T follicular helper cell (primary cell): ENCODE data around the gene PACSIN2.

Experiments used
- DNase-seq: peaks from one replicate; pipeline ENCODE4 v3.0.0-alpha.2; 2020; ENCODE audit warnings: low read depth

The PACSIN2 gene

DNA sequence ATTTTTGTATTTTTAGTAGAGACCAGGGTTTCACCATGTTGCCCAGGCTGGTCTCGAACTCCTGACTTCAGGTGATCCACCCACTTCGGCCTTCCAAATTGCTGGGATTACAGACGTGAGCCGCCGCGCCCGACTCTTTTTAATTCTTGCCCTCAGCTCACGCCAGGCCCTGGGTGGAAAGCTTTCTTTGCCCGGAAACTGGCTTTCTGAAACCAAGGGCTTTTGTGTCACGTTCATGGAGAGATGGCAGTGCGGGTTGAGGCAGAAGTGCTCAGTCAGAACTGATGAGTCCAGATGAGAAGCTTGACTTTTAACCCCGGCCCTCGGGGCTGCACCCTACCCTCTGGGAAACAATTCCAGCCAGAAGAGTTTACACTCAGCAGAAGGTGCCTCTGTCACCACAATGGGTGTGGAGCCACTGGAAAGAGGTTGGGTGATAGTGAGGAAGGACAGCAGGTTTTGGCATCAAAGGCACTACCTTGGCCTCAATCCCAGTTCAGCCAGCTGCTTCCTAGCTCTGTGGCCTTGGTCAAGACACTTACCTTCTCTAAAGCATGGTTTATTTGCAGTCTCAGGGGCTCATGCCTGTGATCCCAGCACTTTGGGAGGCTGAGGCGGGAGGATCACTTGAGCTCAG lies 157.0 kb downstream of the PACSIN2 start:
- no peak for DNase-seq

DNA sequence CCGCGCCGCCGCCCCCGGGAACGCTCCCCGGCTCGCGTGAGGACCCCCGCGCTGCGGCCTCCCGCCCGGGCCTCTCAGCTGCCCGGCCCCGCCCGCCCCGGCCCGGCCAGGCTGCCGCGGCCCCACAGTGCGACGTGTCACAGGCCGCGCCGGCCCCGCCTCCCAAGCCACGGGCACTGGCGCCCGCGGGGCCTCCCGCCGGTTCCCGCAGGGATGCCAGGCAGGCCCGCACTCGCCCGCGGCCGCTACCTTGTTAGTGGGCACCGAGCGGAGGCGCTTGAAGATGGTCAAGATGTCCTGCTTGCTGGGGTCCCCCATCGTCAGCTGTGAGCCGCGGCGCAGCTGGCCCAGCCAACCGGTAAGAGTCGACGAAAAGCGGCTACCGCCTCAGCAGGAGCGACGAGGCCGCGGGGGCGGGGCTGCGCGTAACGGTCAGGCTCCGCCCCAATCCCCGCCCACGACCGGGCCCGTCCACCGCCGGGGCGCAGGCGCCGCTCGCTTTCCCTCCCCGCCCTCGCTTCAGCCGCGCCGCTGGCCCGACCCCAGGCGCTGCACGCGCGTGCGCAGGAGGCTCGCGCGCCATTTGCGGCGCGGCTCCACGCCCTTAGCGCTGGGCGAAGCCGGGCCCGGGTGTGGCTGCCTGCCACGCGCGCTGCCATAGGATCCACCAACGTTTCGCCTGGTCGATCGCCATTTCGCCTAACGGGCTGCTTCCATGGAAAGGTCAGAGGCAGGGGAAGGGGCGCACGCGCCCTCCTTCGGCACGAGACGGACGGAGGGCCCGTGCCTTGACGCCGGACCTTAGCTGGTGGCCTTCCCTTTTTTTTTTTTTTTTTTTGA lies 157.9 kb downstream of the PACSIN2 start, which contains the start of gene ARFGAP3:
Gene ARFGAP3 (minus strand): TSS at position 409 of the 840 bp plus-strand sequence. CDS start 91 bp downstream, at position 318.
- DNase-seq, result peak; percentile 89

DNA sequence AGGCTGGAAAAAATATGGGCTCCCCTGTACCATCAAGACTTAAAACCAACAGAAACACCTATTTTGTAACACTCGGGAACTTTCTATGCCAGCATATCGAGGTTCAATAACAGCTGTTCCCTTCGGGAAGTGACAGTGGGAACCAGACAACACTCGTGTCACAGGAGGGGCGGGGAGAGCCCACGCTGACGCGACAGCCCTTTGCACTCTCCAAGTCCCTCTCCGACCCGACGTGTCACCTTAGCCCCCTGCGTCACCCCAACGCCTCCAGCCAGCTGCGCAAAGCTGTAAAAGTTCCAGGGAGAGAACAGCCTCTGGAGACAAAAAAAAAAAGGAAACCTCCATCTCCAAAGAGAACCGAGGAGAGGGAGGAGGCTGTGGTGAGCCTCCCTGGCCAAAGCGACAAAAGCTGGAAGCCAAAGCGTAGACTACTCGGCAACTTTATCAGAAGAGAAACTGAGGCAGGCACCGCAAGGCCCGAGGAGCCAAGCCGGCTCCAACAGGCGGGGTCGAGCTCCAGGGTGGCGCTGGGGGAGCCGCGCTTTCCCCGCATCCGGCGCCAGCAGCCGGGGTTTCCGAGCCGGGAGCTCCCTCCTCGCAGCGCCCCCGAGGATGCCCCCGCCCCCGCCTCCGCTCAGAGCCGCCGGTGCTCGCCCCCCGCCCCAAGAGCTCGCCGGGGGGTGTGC lies 158.6 kb downstream of the PACSIN2 start:
- peak; percentile 44 for DNase-seq

DNA sequence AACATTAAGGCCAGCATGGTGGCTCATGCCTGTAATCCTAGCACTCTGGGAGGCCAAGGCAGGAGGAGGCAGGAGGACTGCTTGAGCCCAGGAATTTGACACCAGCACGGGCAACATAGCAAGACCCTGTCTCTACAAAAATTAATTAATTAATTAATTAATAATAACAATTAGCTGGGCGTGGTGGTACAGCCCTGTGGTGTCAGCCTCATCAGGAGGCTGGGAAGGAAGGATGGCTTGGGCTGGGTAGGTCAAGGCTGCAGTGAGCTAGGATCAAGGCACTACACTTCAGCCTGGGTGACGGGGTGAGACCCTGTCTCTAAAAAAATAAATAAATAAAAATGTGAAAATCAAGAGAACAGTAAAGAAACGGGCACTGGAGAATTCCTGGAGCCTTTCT lies 159.2 kb downstream of the PACSIN2 start:
- no peak for DNase-seq

DNA sequence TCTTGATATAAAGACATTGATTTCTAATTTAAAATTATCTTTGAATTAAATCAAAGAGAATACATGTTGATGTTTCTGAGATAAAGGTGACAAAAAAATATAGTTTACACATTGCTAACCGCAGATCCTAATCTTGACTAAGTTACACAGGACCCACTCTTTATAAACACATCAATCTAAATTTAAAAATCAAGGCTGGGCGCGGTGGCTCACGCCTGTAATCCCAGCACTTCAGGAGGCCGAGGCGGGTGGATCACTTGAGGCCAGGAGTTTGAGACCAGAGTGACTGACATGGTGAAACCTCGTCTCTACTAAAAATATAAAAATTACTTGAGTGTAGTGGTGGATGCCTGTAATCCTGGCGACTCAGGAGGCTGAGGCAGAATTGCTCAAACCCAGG lies 159.7 kb downstream of the PACSIN2 start:
- no peak for DNase-seq

DNA sequence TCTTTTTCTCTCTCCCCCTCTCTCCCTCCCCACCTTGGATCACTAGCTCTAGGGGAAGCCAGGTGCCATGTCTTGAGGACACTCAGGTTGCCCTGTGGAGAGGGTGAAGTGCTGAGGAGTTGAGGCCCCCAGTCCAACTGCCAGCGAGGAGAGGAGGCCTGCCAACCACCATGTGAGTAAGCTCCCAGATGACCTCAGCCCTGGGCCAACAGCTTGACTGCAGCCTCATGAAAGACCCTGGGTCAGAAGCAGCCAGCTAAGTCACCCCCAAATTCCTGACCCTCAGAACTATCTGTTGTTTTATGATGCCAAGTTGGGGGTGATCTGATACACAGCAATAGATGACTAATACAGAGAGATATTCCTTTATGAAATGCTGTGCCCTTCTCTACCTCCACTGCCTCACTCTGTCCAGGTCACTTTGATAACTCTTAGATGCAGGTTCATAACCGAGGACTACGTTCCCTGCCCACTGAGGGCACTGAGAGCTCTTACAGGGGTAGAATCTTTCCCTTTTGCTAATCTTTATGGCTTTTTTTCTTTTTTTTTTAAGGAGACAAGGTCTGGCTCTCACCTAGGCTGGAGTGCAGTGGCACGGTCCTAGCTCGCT lies 165.9 kb downstream of the PACSIN2 start:
- no peak for DNase-seq

DNA sequence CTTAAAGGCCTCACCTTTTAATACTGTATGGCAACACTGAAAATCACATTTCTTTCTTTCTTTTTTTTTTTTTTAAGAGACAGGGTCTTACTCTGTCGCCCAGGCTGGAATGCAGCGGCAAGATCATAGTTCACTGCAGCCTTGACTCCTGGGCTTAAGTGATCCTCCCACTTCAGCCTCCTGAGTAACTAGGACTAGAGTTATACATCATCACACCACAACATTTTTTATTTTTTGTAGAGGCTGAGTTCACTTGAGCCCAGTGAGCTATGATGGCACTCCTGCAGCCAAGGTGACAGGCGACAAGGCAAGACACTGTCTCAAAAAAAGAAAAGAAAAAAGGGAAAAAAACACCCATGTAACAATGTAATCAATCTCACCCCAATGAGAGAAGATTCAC lies 167.8 kb downstream of the PACSIN2 start:
- no peak for DNase-seq

DNA sequence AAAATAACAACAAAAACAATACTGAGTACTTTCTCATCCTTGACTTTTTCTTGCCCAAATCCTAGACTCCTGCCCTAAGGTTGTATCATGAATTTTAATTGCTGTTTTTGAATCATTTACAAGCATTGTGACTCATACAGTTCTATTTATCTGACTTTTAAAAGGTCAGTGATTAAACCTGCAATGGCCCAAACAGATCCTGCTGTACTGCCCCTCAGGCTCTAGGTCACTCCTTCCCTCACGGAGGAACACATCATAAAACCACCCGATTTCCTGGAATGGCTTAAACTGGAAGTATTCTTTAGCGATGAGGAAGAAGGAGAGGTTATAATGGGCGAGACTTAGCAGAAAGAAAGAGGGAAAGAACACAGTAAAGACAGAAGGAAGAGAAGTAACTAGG lies 170.2 kb downstream of the PACSIN2 start:
- no peak for DNase-seq

DNA sequence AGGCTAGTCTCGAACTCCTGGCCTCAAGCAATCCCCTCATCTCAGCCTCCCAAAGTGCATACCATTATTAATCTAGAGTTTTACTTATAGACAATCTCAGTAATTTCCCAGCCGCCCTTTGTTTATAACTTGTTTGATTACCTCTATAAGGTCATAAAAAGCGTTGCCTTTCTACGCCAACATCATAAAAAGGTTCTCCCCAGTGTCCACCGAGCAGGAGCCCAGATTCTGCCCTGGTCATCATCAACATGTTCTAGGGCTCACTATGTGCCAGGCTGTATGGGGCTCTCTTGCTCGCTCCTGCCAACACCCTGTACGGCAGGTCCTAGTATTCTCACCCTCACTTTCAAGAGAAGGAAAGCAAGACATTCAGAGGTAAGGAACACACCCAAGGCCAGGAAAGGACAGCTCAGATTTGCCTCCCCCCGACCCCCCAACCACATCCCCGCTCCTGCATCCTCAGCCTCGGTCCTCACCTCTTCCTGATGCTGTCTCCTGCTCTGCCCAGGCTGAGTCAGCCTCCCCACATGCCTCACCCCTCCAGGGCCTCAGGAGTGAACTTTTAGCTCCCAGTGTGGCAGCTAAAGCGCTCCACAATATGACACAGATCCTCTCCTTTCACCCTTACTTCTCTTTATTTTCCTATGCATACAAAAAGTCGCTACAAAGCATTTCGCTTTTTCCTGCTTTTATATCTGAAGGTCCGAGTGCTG lies 172.1 kb downstream of the PACSIN2 start:
- no peak for DNase-seq

DNA sequence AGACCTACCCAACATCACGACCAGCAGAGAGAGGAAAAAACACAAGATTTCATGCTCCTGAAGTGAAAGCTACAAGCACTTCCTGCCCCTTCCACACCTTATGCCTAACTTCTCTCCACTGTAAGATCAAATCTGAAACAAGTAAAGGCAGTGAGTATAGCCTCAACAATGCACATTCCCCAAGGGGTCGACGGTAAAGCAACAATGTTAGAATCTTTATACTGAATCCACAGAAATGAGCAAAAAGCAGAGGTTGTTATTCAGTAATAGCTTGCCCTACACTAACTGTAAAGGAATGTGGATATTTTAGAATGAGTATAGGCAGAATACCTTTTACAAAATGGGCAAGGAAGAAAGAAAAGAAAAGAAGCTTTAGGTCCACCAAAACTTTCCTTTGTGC lies 173.5 kb downstream of the PACSIN2 start:
- no peak for DNase-seq

DNA sequence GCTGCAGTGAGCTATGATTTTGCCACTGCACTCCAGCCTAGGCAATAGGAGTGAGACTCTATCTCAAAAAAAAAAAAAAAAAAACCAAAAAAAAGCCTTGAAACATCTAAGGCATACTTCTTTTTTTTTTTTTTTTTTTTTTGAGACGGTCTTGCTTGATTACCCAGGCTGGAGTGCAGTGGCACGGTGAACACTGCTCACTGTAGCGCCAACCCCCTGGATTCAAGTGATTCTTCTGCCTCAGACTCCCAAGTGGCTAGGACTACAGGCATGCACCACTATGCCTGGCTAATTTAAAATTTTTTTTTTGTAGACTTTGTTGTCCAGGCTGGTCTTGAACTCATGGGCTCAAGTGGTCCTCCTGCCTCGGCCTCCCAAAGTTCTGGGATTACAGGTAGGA lies 177.4 kb downstream of the PACSIN2 start:
- DNase-seq, result no peak

DNA sequence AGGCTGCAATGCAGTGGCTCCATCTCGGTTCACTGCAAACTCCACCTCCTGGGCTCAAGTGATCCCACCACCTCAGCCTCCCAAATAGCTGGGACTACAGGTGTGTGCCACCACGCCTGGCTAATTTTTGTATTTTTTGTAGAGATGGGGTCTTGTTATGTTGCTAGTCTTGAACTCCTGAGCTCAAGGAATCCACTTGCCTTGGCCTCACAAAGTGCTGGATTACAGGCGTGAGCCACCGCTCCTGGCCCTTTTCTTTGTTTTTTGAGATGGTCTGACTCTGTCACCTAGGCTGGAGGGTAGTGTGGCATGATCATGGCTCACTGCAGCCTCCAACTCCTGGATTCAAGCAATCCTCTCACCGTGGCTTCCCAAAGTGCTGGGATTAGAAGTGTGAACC lies 178.9 kb downstream of the PACSIN2 start:
- no peak for DNase-seq

DNA sequence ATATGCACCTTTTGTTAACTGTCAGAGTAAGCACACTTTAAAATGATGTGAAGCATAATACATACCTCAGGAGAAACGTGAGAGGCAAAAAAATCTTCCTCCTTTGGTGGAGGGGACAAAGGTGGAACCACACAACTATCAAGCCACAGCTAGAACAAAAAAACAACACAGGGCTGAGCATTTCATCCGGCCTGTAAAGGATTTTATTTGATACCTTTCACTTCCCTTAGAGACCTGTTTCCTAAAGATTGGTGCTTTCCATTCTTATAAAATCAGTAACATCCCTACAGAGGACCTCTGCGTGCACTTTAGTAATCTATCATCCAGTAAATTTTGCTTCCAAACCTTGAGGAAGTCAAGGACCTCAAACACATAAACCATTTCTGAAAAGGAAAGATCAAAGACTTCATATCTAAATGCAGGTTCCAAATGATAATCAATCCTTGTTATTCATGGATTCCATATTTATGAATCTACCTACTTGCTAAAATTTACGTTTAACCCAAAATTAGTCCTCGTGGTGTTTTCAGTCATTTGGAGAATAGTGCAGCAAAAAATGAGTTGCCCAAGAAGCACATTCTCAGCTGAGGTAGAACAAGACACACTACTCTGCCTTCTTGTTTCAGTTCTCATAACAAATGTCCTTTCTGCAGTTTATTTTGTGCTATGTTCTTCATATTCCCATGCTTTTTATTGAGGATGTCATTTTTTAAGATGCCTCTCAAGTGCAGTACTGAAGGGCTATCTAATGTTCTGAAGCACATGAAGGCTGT lies 180.6 kb downstream of the PACSIN2 start:
- DNase-seq, result no peak

DNA sequence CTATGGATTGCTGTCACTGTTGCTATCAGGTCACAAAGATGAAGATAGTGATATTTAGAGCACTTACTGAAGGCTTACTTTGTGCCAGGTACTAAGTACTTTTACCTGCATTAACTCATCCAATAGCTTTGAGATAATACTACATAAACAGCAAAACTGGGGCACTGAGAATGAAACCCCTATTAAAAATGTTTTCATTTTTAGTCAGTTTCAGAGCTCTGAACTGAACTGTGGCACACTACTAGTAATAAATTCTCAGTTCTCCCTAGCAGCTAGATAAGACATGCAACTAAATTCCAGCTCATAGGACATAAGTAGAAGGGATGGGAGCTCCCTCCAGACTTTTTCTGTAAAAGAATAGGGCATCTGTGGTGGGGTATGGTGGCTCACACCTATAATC lies 181.8 kb downstream of the PACSIN2 start:
- no peak for DNase-seq

DNA sequence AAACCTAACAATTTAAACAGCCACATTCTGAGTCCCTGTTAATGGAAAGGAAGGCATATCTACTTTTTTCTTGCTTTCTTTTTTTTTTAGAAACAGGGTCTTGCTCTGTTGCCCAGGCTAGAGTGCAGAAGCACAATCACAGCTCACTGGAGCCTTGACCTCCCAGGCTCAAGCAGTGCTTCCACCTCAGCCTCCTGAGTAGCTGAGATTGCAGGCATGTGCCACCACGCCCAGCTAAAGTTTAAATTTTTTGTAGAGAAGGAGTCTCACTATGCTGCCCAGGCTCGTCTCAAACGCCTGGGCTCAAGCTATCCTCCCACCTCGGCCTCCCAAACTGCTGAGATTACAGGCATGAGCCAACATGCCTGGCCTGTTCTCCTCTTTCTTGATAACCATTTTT lies 183.2 kb downstream of the PACSIN2 start:
- DNase-seq, result no peak

DNA sequence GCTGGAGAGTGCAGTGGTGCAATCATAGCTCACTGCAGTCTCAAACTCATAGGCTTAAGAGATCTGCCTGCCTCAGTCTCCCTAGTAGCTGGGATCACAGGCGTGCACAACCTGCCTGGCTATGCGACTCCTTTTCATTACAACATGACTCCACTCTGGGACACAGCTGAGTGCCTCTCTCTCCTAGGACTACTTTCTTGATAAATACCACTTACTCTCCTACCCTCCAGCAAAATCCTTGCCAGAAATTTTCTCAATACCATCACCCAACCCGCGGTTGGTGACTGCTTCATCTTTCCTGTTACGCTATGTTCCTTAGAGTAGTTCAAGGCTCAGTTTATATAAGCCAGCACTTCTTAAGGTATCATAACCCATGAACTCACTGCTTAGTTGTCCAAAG lies 184.8 kb downstream of the PACSIN2 start:
- no peak for DNase-seq

DNA sequence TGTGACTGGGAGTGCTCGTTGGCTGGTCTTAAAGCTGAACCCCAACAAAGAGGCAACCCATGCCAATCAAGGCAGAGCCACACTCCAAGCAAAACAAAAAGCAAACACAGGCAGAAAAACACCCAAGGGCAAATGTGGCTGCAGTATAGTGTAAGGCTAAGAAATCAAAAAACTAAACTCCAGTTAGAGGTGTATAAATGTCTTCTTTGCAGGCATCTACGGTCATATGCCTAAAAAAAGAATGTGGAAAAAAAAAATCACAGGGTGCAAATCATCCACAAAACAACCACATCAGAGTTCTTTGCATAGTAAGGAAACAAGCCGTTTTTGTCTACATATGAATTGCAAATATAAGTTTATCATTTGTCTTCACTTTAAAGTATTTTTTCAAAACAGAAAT lies 185.6 kb downstream of the PACSIN2 start:
- DNase-seq, result no peak

DNA sequence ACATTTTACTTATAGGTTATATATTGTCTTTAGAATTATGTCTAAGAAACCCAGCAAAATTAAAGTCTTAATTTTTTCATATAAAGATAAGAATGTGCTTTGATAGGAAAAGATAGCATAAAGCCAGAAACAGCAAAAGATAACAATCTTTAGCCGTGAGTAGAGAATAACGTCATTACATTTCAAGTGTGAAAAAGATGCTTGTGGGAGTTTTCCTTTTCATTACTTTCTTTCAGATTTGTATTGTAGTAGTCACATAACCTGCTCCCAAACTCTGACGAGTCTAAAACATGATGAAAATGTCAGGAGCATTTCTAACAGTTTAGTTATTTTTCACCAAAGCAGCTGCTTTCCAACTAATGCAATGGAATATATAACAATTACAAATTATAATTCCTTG lies 189.2 kb downstream of the PACSIN2 start:
- DNase-seq, result no peak

DNA sequence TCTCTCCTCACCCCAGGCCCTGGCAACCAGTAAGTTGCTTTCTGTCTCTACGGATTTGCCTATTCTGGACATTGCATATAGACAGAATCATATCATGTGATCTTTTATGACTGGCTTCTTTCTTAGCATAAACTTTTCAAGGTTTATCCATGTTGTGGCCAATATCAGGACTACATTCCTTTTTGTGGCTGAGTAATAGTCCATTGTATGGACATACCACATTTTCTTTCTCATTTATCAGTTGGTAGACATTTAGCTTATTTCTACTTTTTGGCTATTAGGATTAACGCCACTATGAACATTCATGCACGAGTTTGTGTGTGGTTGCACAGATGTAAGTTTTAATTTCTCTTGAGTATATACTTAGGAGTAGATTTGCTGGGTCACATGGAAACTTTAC lies 193.6 kb downstream of the PACSIN2 start:
- no peak for DNase-seq

DNA sequence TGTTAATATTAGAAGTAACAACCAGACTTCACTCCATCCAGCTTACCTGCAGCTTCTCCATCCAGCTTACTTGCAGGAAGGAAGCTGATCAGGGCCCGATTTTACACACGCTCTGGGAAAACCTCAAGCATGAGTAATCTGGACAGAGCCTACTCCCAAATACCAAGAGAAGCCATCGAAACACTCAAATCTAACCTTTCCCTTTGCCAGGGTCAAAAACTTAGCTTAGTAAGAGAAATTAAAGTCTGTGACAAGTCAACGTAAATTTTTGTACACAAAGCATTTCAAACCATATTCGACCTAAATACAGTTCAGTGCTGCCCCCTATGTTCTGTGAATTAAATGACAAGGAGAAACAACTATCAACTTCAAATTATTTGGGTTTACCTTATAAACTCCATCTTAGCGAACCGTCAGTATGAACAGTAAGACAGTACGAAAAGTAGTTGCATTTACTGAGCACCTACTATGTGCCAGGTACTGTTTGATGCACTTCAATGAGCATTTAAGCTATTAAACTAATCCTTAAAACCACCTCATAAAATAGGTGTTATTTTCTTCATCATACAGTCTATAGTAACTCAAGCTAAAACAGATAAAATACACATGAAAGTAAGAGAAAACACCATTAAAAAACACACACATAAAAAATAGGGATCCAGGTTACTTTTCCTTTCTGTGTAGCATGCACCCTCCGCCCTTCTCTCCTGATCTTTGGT lies 194.7 kb downstream of the PACSIN2 start:
- DNase-seq, result no peak
